H1 (cell line): Measurements from ENCODE around the gene EHBP1. TPM values are rescaled to one million over a fixed set of nuclear protein-coding genes. Genes with fewer than 3 reads are reported as not detected.
"Not testable (repeated sequence)": the region's sequence is repeated elsewhere in the genome, so short reads cannot be mapped to it uniquely, and the experiment has no call there.

Source experiments
- CTCF ChIA-PET: fragments of 300-600 bp; sonication (Branson Sonifier 250); formaldehyde crosslinking; loops from one replicate; lab custom pipeline; 2021; ENCODE audit not compliant: partially characterized antibody; lab: Charles Lee
- POLR2A ChIA-PET: fragments of 300-600 bp; sonication (Branson Sonifier 250); formaldehyde crosslinking; loops from one replicate; lab custom pipeline; 2021; ENCODE audit warnings: inconsistent platforms; ENCODE audit not compliant: partially characterized antibody; lab: Charles Lee
- DNase-seq, 2 experiments: peaks; one replicate each; pipeline versions ENCODE4 v3.0.0 to v3.0.0-alpha.2; 2010 to 2022; ENCODE audit warnings: low spot score in 2 of 2, low read depth in 1 of 2, mixed read lengths in 1 of 2
- FAIRE-seq: peaks from 2 replicates; lab custom pipeline; 2011; peaks lifted over from hg19 to GRCh38; lab: Jason Lieb, UNC
- H2AFZ ChIP-seq: 2 replicates; pipeline ENCODE4 v1.8.1; 2012; ENCODE audit warnings: low read length, inconsistent platforms
- H2AK5ac ChIP-seq: 2 replicates; pipeline ENCODE4 v1.6.1; 2013; ENCODE audit warnings: low read depth, low read length
- H2BK120ac ChIP-seq: replicated peaks from 2 replicates; pipeline ENCODE3; 2013; ENCODE audit warnings: low read depth, low read length, inconsistent platforms
- H2BK12ac ChIP-seq: 2 replicates; pipeline ENCODE4 v1.6.1; 2013; ENCODE audit warnings: low read depth, low read length
- H2BK15ac ChIP-seq: 2 replicates; pipeline ENCODE4 v1.6.1; 2013; ENCODE audit warnings: low read length
- H2BK20ac ChIP-seq: 2 replicates; pipeline ENCODE4 v1.6.1; 2013; ENCODE audit warnings: low read length
- H2BK5ac ChIP-seq: 2 replicates; pipeline ENCODE4 v1.6.1; 2013; ENCODE audit warnings: low read depth, low read length
- H3K14ac ChIP-seq: 2 replicates; pipeline ENCODE4 v1.6.1; 2013; ENCODE audit warnings: inconsistent platforms; ENCODE audit not compliant: insufficient read length
- H3K18ac ChIP-seq: 2 replicates; pipeline ENCODE4 v1.6.1; 2013; ENCODE audit warnings: low read length; ENCODE audit errors: extremely low read depth
- H3K23ac ChIP-seq: 2 replicates; pipeline ENCODE4 v1.6.1; 2013; ENCODE audit warnings: inconsistent platforms; ENCODE audit not compliant: insufficient read length
- H3K23me2 ChIP-seq: 2 replicates; pipeline ENCODE4 v1.6.1; 2013; ENCODE audit warnings: low read depth, low read length
- H3K27ac ChIP-seq: 2 replicates; pipeline ENCODE4 v1.6.1; 2011; ENCODE audit warnings: low read depth, low read length, inconsistent platforms
- H3K27me3 ChIP-seq, 4 experiments: replicated peaks in 1 of 4; 1 replicate in 1 of 4; 2 replicates in 3 of 4; pipeline versions ENCODE4 v1.6.1 to v1.8.1; 2011 to 2013; ENCODE audit warnings: low read length in 3 of 4, mild to moderate bottlenecking in 3 of 4, inconsistent platforms in 2 of 4, mixed read lengths in 2 of 4, moderate library complexity in 1 of 4; ENCODE audit not compliant: control insufficient read depth in 3 of 4, insufficient read depth in 3 of 4; ENCODE audit errors: extremely low read depth in 1 of 4
- H3K36me3 ChIP-seq, 4 experiments: 2 replicates each; pipeline versions ENCODE4 v1.6.1 to v1.8.1; 2011 to 2013; ENCODE audit warnings: mild to moderate bottlenecking in 4 of 4, low read length in 3 of 4, moderate library complexity in 2 of 4, control low read depth in 1 of 4, inconsistent platforms in 1 of 4; ENCODE audit not compliant: insufficient read depth in 4 of 4, control insufficient read depth in 2 of 4
- H3K4ac ChIP-seq: replicated peaks from 2 replicates; pipeline ENCODE3; 2013; ENCODE audit warnings: low read length, low read depth, mixed read lengths, inconsistent platforms; ENCODE audit not compliant: insufficient read length
- H3K4me1 ChIP-seq, 4 experiments: replicated peaks in 1 of 4; 1 replicate in 1 of 4; 2 replicates in 3 of 4; pipeline versions ENCODE4 v1.6.1 to v1.8.1; 2011 to 2013; ENCODE audit warnings: low read length in 3 of 4, inconsistent platforms in 2 of 4, mixed read lengths in 1 of 4; ENCODE audit not compliant: insufficient read depth in 4 of 4, control insufficient read depth in 3 of 4
- H3K4me2 ChIP-seq, 2 experiments: 2 replicates each; pipeline versions ENCODE4 v1.6.1 to v1.8.1; 2011 to 2013; ENCODE audit warnings: low read depth in 2 of 2, low read length in 2 of 2, control low read depth in 1 of 2, inconsistent platforms in 1 of 2, mild to moderate bottlenecking in 1 of 2; ENCODE audit not compliant: insufficient read depth in 1 of 2
- H3K4me3 ChIP-seq, 4 experiments: fragments of 200-600, 300-600 bp in 1 of 4; sonication (generic), shearing (Covaris generic), sonication (Bioruptor Twin) in 1 of 4; 2 replicates each; pipeline versions ENCODE4 v1.5.1 to v1.8.1; 2011 to 2016; ENCODE audit warnings: low read length in 4 of 4, low read depth in 3 of 4, control low read depth in 2 of 4, inconsistent platforms in 2 of 4, mild to moderate bottlenecking in 2 of 4, mixed read lengths in 1 of 4, moderate library complexity in 1 of 4; ENCODE audit not compliant: insufficient read depth in 2 of 4; ENCODE audit errors: extremely low read depth in 1 of 4
- H3K56ac ChIP-seq: replicated peaks from 2 replicates; pipeline ENCODE3; 2013; ENCODE audit warnings: low read depth, mild to moderate bottlenecking, mixed read lengths, low read length, inconsistent platforms; ENCODE audit not compliant: insufficient read length
- H3K79me1 ChIP-seq: 2 replicates; pipeline ENCODE4 v1.6.1; 2013; ENCODE audit warnings: low read depth, low read length, control low read depth
- H3K79me2 ChIP-seq, 2 experiments: 2 replicates each; pipeline versions ENCODE4 v1.6.1 to v1.8.1; 2012 to 2013; ENCODE audit warnings: low read length in 2 of 2, mild to moderate bottlenecking in 2 of 2, inconsistent platforms in 1 of 2; ENCODE audit not compliant: insufficient read depth in 2 of 2, control insufficient read depth in 1 of 2
- H3K9ac ChIP-seq, 4 experiments: replicated peaks in 1 of 4; 1 replicate in 1 of 4; 2 replicates in 3 of 4; pipeline versions ENCODE4 v1.6.1 to v1.8.1; 2011 to 2013; ENCODE audit warnings: low read depth in 3 of 4, low read length in 3 of 4, control low read depth in 2 of 4, mild to moderate bottlenecking in 2 of 4, moderate library complexity in 2 of 4, inconsistent platforms in 1 of 4; ENCODE audit errors: extremely low read depth in 1 of 4
- H3K9me3 ChIP-seq, 2 experiments: 2 replicates each; pipeline versions ENCODE4 v1.6.1 to v1.8.1; 2012 to 2013; ENCODE audit warnings: mild to moderate bottlenecking in 2 of 2, moderate library complexity in 2 of 2, control low read depth in 1 of 2, inconsistent platforms in 1 of 2, low read depth in 1 of 2, low read length in 1 of 2, mixed read lengths in 1 of 2; ENCODE audit not compliant: insufficient read depth in 2 of 2
- H4K20me1 ChIP-seq, 2 experiments: replicated peaks in 1 of 2; 2 replicates each; pipeline versions ENCODE3 to v1.8.1; 2011 to 2013; ENCODE audit warnings: inconsistent platforms in 2 of 2, low read length in 2 of 2, mild to moderate bottlenecking in 1 of 2; ENCODE audit not compliant: insufficient read depth in 2 of 2, control insufficient read depth in 1 of 2
- H4K5ac ChIP-seq: 2 replicates; pipeline ENCODE4 v1.6.1; 2013; ENCODE audit warnings: low read length, low read depth, mixed read lengths, inconsistent platforms; ENCODE audit not compliant: insufficient read length
- H4K8ac ChIP-seq: 2 replicates; pipeline ENCODE4 v1.8.0; 2013; ENCODE audit warnings: mild to moderate bottlenecking, moderate library complexity, low read length, inconsistent platforms; ENCODE audit not compliant: insufficient read depth; ENCODE audit errors: extremely low read depth
- H4K91ac ChIP-seq: replicated peaks from 2 replicates; pipeline ENCODE3; 2013; ENCODE audit warnings: low read length, mixed read lengths, inconsistent platforms; ENCODE audit not compliant: insufficient read length
- WGBS, 2 experiments: shearing (Covaris generic) in 1 of 2; methylation state at CpG; one replicate each; pipeline versions ENCODE4 v1.1.6 to v1.1.7; 2013 to 2015; ENCODE audit warnings: low lambda C conversion rate in 2 of 2, mixed read lengths in 2 of 2, inconsistent platforms in 1 of 2, low coverage in 1 of 2, missing lambda C conversion rate in 1 of 2; ENCODE audit not compliant: insufficient replicate concordance in 2 of 2, insufficient coverage in 1 of 2, insufficient read length in 1 of 2; ENCODE audit errors: extremely low coverage in 1 of 2, missing lambda C conversion rate in 1 of 2; 5-methylcytosine and 5-hydroxymethylcytosine counted together
- polyA plus RNA-seq, 7 experiments: library from polyadenylated mRNA; depleted of rRNA in 3 of 7; stranded (reverse) in 5 of 7; unstranded in 2 of 7; fragments of >200 nt in 5 of 7; fragments of 200-250 nt in 2 of 7; gene quantifications; 1 replicate in 5 of 7; 2 replicates in 1 of 7; 4 replicates in 1 of 7; pipeline versions ENCODE4 v1.2.1 to v1.2.3, GENCODE V29; 2011 to 2013; ENCODE audit warnings: missing spikeins in 2 of 7, mixed read lengths in 2 of 7
- total RNA-seq: library from RNA; stranded (reverse); fragmentation: NEBNext Ultra II Directional; extraction: Animal tissue kit (Norgen Biotek cat#: 25700); gene quantifications from 2 replicates; pipeline ENCODE4 v1.2.1, GENCODE V29; 2021

EHBP1 gene
- total and polyA plus RNA-seq, 2 of the 8 experiments (the other 6 are each of a cell fraction or from before 2014, with no cell fraction given) = 12.0 to 64.1 TPM

DNA sequence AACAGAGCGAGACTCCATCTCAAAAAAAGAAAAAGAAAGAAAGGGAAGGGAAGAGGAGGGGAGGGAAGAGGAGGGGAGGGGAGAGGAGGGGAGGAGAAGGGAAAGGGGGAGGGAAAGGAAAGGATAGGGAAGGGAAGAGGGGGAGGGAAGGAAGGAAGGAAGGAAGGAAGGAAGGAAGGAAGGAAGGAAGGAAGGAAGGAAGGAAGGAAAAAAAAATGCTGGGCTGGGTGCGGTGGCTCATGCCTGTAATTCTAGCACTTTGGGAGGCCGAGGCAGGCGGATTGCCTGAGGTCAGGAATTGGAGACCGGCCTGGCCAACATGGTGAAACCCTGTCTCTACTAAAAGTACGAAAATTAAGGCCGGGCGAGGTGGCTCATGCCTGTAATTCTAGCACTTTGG is 314.2 kb downstream of the EHBP1 start:
- H3K4ac ChIP-seq, H3K23me2 ChIP-seq, CTCF ChIA-PET, H2BK20ac ChIP-seq, H3K4me1 ChIP-seq, FAIRE-seq, H3K56ac ChIP-seq, H2AFZ ChIP-seq, H3K4me2 ChIP-seq, H3K9me3 ChIP-seq, H3K9ac ChIP-seq, H3K23ac ChIP-seq, H4K8ac ChIP-seq, H4K5ac ChIP-seq, H2AK5ac ChIP-seq, DNase-seq, H3K18ac ChIP-seq, H3K27me3 ChIP-seq, H3K79me2 ChIP-seq, H2BK12ac ChIP-seq, H2BK5ac ChIP-seq, H2BK15ac ChIP-seq, H4K20me1 ChIP-seq, H3K4me3 ChIP-seq, H2BK120ac ChIP-seq, POLR2A ChIA-PET, H3K79me1 ChIP-seq, H3K36me3 ChIP-seq, H4K91ac ChIP-seq, H3K27ac ChIP-seq, H3K14ac ChIP-seq: not testable (repeated sequence)
- 93% methylated on average over 8 of the region's 8 CpGs; no CpG with 5 or more reads in 1 of the 2 experiments for WGBS, 2 experiments
